Measurements from ENCODE around the gene PRLR. TPM values are rescaled to one million over a fixed set of nuclear protein-coding genes. Genes with fewer than 3 reads are reported as not detected.

Gene PRLR
- total RNA-seq, 1 experiment from 2014 or later: 0.59 TPM

DNA sequence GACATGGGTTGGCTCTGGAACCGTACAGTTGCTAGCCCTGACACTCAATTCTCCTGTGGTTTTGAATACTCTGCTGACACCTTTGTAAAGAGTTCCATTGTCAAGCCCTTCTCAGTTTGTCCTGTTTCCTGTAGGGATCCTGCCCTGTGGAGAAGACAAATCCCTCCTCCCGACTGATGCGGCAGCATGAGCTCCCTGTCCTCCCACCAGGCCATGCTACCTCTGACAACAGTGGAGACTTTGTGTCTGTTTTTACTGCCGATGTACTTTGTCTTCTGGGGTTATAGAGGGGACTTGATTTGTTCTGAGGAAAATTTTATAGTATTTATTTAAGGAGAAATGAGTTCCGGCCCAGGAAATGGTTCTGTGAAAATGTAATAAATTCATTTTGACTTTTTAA lies 57.8 kb downstream of the PRLR start:
- no peak overlapping the region for H3K27ac Mint-ChIP-seq (ENCODE audit: unreplicated experiment)
- no TSS peak for BruUV-seq (replicated peaks)
- no peaks in the 10 kb centered on the region for H3K27me3 Mint-ChIP-seq (ENCODE audit: unreplicated experiment)
- peaks cover 3% of the 10 kb centered on the region for H3K9me3 Mint-ChIP-seq (ENCODE audit: low read depth, unreplicated experiment)
- TF ChIP-seq, protein P1, sequence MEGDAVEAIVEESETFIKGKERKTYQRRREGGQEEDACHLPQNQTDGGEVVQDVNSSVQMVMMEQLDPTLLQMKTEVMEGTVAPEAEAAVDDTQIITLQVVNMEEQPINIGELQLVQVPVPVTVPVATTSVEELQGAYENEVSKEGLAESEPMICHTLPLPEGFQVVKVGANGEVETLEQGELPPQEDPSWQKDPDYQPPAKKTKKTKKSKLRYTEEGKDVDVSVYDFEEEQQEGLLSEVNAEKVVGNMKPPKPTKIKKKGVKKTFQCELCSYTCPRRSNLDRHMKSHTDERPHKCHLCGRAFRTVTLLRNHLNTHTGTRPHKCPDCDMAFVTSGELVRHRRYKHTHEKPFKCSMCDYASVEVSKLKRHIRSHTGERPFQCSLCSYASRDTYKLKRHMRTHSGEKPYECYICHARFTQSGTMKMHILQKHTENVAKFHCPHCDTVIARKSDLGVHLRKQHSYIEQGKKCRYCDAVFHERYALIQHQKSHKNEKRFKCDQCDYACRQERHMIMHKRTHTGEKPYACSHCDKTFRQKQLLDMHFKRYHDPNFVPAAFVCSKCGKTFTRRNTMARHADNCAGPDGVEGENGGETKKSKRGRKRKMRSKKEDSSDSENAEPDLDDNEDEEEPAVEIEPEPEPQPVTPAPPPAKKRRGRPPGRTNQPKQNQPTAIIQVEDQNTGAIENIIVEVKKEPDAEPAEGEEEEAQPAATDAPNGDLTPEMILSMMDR (IDR thresholded peaks at IDR 0.05; ENCODE audit: unreplicated experiment): no peak
- H3K4me3 Mint-ChIP-seq (ENCODE audit: low read depth, unreplicated experiment): no peak overlapping the region
- intact Hi-C loops (cut with micrococcal nuclease; ENCODE audit: unreplicated experiment): no loop called here
- H3K36me3 Mint-ChIP-seq (ENCODE audit: insufficient read depth, unreplicated experiment): no peaks in the 10 kb centered on the region
- CTCF ChIA-PET: no interaction called here
- H3K4me1 Mint-ChIP-seq (ENCODE audit: low read depth, unreplicated experiment): no peaks in the 10 kb centered on the region
- DNase-seq: no peak

DNA sequence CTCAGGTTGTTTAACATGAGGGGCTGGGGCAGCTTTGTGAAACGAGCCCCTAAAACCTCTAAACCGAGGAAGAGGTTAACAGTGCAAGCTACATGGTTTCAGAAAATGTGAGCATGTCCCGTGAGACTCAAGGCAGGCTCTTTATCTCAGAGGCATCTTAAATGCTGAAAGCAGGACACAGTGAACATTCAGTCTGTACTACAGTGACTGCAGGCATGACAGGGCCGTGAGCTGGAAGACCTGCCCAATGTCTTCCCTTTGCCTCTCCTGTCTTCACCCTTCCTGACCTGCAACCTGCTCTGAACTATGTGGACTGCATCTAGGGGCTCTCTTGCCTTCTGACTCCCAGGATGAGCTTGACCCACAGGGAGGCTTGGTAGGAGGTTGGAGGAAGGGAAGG lies 58.3 kb downstream of the PRLR start:
- Mint-ChIP-seq H3K27ac (ENCODE audit: unreplicated experiment) (no peak overlapping the region), H3K36me3 (ENCODE audit: insufficient read depth, unreplicated experiment) (no peaks in the 10 kb centered on the region), H3K27me3 (ENCODE audit: unreplicated experiment) (no peaks in the 10 kb centered on the region), H3K9me3 (ENCODE audit: low read depth, unreplicated experiment) (peaks cover 3% of the 10 kb centered on the region), H3K4me3 (ENCODE audit: low read depth, unreplicated experiment) (no peak overlapping the region), H3K4me1 (ENCODE audit: low read depth, unreplicated experiment) (no peaks in the 10 kb centered on the region)
- TF ChIP-seq, protein P1 (IDR thresholded peaks at IDR 0.05; ENCODE audit: unreplicated experiment): no peak
- intact Hi-C loops (cut with micrococcal nuclease; ENCODE audit: unreplicated experiment): no loop called here
- DNase-seq: no peak
- BruUV-seq (replicated peaks): no TSS peak
- CTCF ChIA-PET: no interaction called here

GRCh38 chr5:35171078-35171477 lies 59.2 kb downstream of the PRLR start:
- CTCF ChIA-PET: no interaction called here
- no peak for DNase-seq
- Mint-ChIP-seq H3K36me3 (ENCODE audit: insufficient read depth, unreplicated experiment) (no peaks in the 10 kb centered on the region), H3K9me3 (ENCODE audit: low read depth, unreplicated experiment) (peaks cover 3% of the 10 kb centered on the region), H3K4me1 (ENCODE audit: low read depth, unreplicated experiment) (no peaks in the 10 kb centered on the region), H3K27me3 (ENCODE audit: unreplicated experiment) (no peaks in the 10 kb centered on the region), H3K27ac (ENCODE audit: unreplicated experiment) (no peak overlapping the region), H3K4me3 (ENCODE audit: low read depth, unreplicated experiment) (no peak overlapping the region)
- intact Hi-C loops (cut with micrococcal nuclease; ENCODE audit: unreplicated experiment): no loop called here
- TF ChIP-seq, protein P1 (IDR thresholded peaks at IDR 0.05; ENCODE audit: unreplicated experiment): no peak
- BruUV-seq (replicated peaks): no TSS peak

DNA sequence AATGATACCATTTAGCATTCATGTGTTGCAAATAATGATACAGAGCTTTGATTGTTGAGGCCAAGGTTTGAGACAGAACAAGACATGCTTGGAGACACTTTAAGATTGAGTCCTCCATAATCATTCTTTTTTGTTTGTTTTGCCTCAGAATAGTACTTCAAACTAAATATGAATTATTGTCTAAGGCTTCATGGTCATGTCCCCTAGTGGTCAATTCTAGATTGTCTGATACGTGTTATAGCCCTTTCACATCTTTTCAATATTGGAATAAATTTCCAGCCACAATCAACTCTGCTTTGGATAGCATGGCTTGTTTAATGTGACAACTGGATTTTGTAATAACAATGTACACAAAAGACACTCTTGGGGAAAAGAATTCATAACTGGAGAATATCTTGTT lies 64.2 kb downstream of the PRLR start:
- peaks cover 7% of the 10 kb centered on the region for H3K9me3 Mint-ChIP-seq (ENCODE audit: low read depth, unreplicated experiment)
- H3K4me1 Mint-ChIP-seq (ENCODE audit: low read depth, unreplicated experiment): no peaks in the 10 kb centered on the region
- DNase-seq: no peak
- H3K4me3 Mint-ChIP-seq (ENCODE audit: low read depth, unreplicated experiment): no peak overlapping the region
- no TSS peak for BruUV-seq (replicated peaks)
- TF ChIP-seq, protein P1 (IDR thresholded peaks at IDR 0.05; ENCODE audit: unreplicated experiment): no peak
- no peaks in the 10 kb centered on the region for H3K36me3 Mint-ChIP-seq (ENCODE audit: insufficient read depth, unreplicated experiment)
- H3K27me3 Mint-ChIP-seq (ENCODE audit: unreplicated experiment): no peaks in the 10 kb centered on the region
- CTCF ChIA-PET: interaction anchor here (0.6 to 0.7 kb wide), 2 partner anchors 14 to 19 kb away, joined by 3 to 6 read pairs; no protein-coding TSS in a partner anchor
- H3K27ac Mint-ChIP-seq (ENCODE audit: unreplicated experiment): no peak overlapping the region
- intact Hi-C loops (cut with micrococcal nuclease; ENCODE audit: unreplicated experiment): no loop called here

Measured in Calu3 (cell line).